ENCODE data around the gene ATAD3A.
"Not testable (repeated sequence)": the region's sequence is repeated elsewhere in the genome, so short reads cannot be mapped to it uniquely, and the experiment has no call there.

Gene ATAD3A

GRCh38 chr1:1524750-1525383 is 12.9 kb downstream of the ATAD3A start:
- not testable (repeated sequence) for DNase-seq

- DNase-seq: not testable (repeated sequence)
Observed at GRCh38 chr1:1526476-1526875, 14.5 kb downstream of the ATAD3A start.

GRCh38 chr1:1527092-1527816 is 15.3 kb downstream of the ATAD3A start:
- no peak for DNase-seq

- DNase-seq: no peak
Observed at GRCh38 chr1:1528301-1529267, 16.6 kb downstream of the ATAD3A start.

GRCh38 chr1:1529321-1529720 is 17.4 kb downstream of the ATAD3A start:
- no peak for DNase-seq

- no peak for DNase-seq
Observed at GRCh38 chr1:1529936-1530335, 18.0 kb downstream of the ATAD3A start.

- no peak for DNase-seq
Observed at GRCh38 chr1:1531947-1532346, 20.0 kb downstream of the ATAD3A start.

- DNase-seq: not testable (repeated sequence)
Observed at GRCh38 chr1:1533176-1533893, 21.4 kb downstream of the ATAD3A start.

- DNase-seq: not testable (repeated sequence)
Observed at GRCh38 chr1:1533894-1534291, 21.9 kb downstream of the ATAD3A start.

GRCh38 chr1:1534401-1535154 is 22.6 kb downstream of the ATAD3A start:
- DNase-seq: no peak

GRCh38 chr1:1535201-1536018 is 23.4 kb downstream of the ATAD3A start:
- no peak for DNase-seq

- no peak for DNase-seq
Observed at GRCh38 chr1:1536019-1536937, 24.3 kb downstream of the ATAD3A start.

- DNase-seq: no peak
Observed at GRCh38 chr1:1536938-1537546, 25.1 kb downstream of the ATAD3A start.

- DNase-seq: no peak
Observed at GRCh38 chr1:1537626-1538250, 25.8 kb downstream of the ATAD3A start.

- no peak for DNase-seq
Observed at GRCh38 chr1:1538334-1538733, 26.4 kb downstream of the ATAD3A start.

- no peak for DNase-seq
Observed at GRCh38 chr1:1538989-1539309, 27.0 kb downstream of the ATAD3A start.

GRCh38 chr1:1539310-1540089 is 27.5 kb downstream of the ATAD3A start:
- no peak for DNase-seq

- DNase-seq: peak; percentile 0
Observed at GRCh38 chr1:1540090-1540817, 28.3 kb downstream of the ATAD3A start, which contains the start of gene TMEM240. TSS of gene TMEM240 (minus strand) at chr1:1540624. CDS start at chr1:1540346, 278 bp downstream.

Measured in NCI-H1092 treated with DMSO at 0.1 percent for 48 hours (cell line).